ENCODE results near the gene RPL38. TPM values are rescaled to one million over a fixed set of nuclear protein-coding genes. Genes with fewer than 3 reads are reported as not detected.

RPL38 gene
- total RNA-seq, 1 donor from 2014 or later: 393 TPM

DNA sequence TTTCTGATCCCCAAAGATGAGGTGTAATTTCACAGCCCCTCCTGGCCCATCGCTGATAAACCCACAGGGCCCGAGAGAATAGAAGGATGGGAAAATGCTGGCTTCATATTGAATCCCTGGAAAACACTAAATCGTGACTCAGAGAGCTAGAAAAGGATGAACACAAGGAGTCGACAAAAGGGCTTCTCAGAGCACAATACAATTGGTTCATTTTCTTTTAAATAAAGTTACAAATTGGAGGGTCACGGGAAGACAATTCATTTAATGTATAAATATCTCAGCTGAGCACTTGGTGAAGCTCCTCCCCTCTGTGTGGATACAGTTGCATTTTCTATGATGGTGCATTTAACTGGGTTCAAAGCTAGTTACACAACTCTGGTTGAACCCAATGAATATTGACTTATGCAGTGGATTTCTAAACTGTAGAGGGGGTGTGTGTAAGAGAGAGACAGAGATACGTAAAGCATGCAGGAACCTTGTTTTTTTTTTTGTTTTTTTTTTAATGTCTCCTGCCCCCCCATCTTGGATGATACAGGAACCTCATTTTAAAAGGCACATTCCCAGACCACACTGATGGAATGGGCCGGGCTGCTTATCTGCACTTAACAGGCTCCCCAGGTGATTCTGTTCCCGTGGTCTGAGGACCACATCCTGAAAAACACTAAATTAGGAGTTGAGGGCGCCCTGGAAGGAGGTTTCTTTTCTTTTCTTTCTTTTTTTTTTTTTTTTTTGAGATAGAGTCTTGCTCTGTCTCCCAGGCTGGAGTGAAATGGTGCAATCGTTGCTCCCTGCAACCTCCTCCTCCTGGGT lies 24.0 kb downstream of the RPL38 start:
- Histone ChIP-seq H3K4me3 (no peak overlapping the region), H3K27me3 (no peaks in the 10 kb centered on the region), H4K20me1 (ENCODE audit: low read depth) (no peaks in the 10 kb centered on the region), H2AFZ (replicated peaks) (no peak overlapping the region), H3K79me2 (ENCODE audit: low read depth) (no peaks in the 10 kb centered on the region), H3K9me3 (ENCODE audit: low read depth) (no peaks in the 10 kb centered on the region), H3K27ac (no peak overlapping the region), H3K4me2 (no peak overlapping the region), H3K9ac (no peak overlapping the region), H3F3A (ENCODE audit: low read depth) (no peaks in the 10 kb centered on the region), H3K4me1 (peaks cover 10% of the 10 kb centered on the region), H3K36me3 (no peaks in the 10 kb centered on the region)
- Mint-ChIP-seq H3K4me1 (peaks cover 16% of the 10 kb centered on the region), H3K27me3 (ENCODE audit: insufficient read depth, low read depth) (peaks cover 12% of the 10 kb centered on the region), H3K9me3 (no peaks in the 10 kb centered on the region), H3K36me3 (peaks cover 1% of the 10 kb centered on the region), H3K4me3 (no peak overlapping the region), H3K27ac (no peak overlapping the region)
- DNase-seq (ENCODE audit: low spot score): no peak
- TF ChIP-seq CTCF (IDR thresholded peaks at IDR 0.05) (no peak), EZH2 (IDR thresholded peaks at IDR 0.05) (no peak), EZH2phosphoT487 (IDR thresholded peaks at IDR 0.05) (no peak)

DNA sequence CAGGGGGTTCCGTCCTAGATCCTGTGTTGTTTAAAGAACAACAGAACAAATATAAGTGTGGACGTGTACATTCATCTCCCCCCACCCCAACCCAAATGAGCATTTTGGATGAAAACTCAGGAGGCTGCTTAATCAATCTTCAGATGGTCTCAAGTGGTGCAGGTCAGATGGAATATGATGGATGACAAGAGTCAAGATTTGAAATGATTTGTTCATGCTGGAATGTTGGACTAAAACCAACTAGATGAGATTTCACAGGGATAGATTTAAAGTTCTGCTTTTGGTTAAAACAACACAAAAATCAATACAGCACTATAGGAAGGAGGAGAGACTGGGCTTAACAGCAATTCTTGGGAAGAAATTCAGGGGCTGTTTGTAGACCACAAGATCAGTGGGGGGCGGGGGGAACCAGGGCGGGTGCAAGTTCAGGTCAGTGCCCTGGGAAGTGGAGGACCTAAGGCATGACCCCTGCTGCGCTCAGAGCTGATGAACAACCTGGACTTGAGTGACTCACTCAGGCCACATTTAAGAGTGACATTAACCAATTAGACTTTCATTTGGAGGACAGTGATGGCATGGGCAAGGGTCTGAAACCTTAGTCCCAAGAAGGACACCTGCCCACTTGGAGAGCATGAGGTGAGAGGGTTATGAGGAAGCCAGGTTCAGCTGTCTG lies 25.0 kb downstream of the RPL38 start:
- no peak overlapping the region for H3K27ac ChIP-seq
- no peak for DNase-seq (ENCODE audit: low spot score)
- no peaks in the 10 kb centered on the region for H3K27me3 ChIP-seq
- H3K36me3 ChIP-seq: no peaks in the 10 kb centered on the region
- Mint-ChIP-seq H3K4me1 (peaks cover 19% of the 10 kb centered on the region), H3K27ac (no peak overlapping the region), H3K27me3 (ENCODE audit: insufficient read depth, low read depth) (peaks cover 14% of the 10 kb centered on the region), H3K36me3 (peaks cover 1% of the 10 kb centered on the region), H3K9me3 (no peaks in the 10 kb centered on the region), H3K4me3 (no peak overlapping the region)
- H3K79me2 ChIP-seq (ENCODE audit: low read depth): no peaks in the 10 kb centered on the region
- no peak overlapping the region for H3K9ac ChIP-seq
- no peaks in the 10 kb centered on the region for H4K20me1 ChIP-seq (ENCODE audit: low read depth)
- H3K4me2 ChIP-seq: no peak overlapping the region
- peaks cover 11% of the 10 kb centered on the region for H3K4me1 ChIP-seq
- H3F3A ChIP-seq (ENCODE audit: low read depth): no peaks in the 10 kb centered on the region
- no peak for TF ChIP-seq CTCF (IDR thresholded peaks at IDR 0.05)
- no peak for TF ChIP-seq EZH2phosphoT487 (IDR thresholded peaks at IDR 0.05)
- TF ChIP-seq EZH2 (IDR thresholded peaks at IDR 0.05): no peak
- no peaks in the 10 kb centered on the region for H3K9me3 ChIP-seq (ENCODE audit: low read depth)
- no peak overlapping the region for H2AFZ ChIP-seq (replicated peaks)
- no peak overlapping the region for H3K4me3 ChIP-seq

GRCh38 chr17:74230896-74231295 lies 27.4 kb downstream of the RPL38 start:
- peaks cover 1% of the 10 kb centered on the region for H3K36me3 Mint-ChIP-seq
- no peak overlapping the region for H3K27ac Mint-ChIP-seq
- H3K79me2 ChIP-seq (ENCODE audit: low read depth): no peaks in the 10 kb centered on the region
- no peaks in the 10 kb centered on the region for H3K27me3 ChIP-seq
- H3K9me3 Mint-ChIP-seq: no peaks in the 10 kb centered on the region
- no peak overlapping the region for H3K4me2 ChIP-seq
- peaks cover 14% of the 10 kb centered on the region for H3K27me3 Mint-ChIP-seq (ENCODE audit: insufficient read depth, low read depth)
- H3K9me3 ChIP-seq (ENCODE audit: low read depth): no peaks in the 10 kb centered on the region
- no peaks in the 10 kb centered on the region for H4K20me1 ChIP-seq (ENCODE audit: low read depth)
- no peak overlapping the region for H3K4me3 Mint-ChIP-seq
- H3K9ac ChIP-seq: no peak overlapping the region
- no peak overlapping the region for H3K4me3 ChIP-seq
- peaks cover 3% of the 10 kb centered on the region for H3F3A ChIP-seq (ENCODE audit: low read depth)
- H2AFZ ChIP-seq (replicated peaks): no peak overlapping the region
- no peak for TF ChIP-seq EZH2 (IDR thresholded peaks at IDR 0.05)
- TF ChIP-seq CTCF (IDR thresholded peaks at IDR 0.05): no peak
- no peak for TF ChIP-seq EZH2phosphoT487 (IDR thresholded peaks at IDR 0.05)
- DNase-seq (ENCODE audit: low spot score): no peak
- no peak overlapping the region for H3K27ac ChIP-seq
- peaks cover 24% of the 10 kb centered on the region for H3K4me1 Mint-ChIP-seq
- no peaks in the 10 kb centered on the region for H3K36me3 ChIP-seq
- peaks cover 24% of the 10 kb centered on the region for H3K4me1 ChIP-seq
